HG03378 (cell line): ENCODE measurements around the gene RNGTT.

Source experiments
- ATAC-seq: cut with Tn5 transposase; IDR thresholded peaks from one replicate; pipeline ENCODE4 v1.9.1; 2021; ENCODE audit warnings: mild to moderate bottlenecking, moderate library complexity; ENCODE audit not compliant: unreplicated experiment

The RNGTT gene

GRCh38 chr6:88566746-88567534 is 396.5 kb downstream of the RNGTT start:
- ATAC-seq, result no peak

GRCh38 chr6:88565836-88566235 is 397.6 kb downstream of the RNGTT start:
- no peak for ATAC-seq

GRCh38 chr6:88565409-88565811 is 398.0 kb downstream of the RNGTT start:
- no peak for ATAC-seq

GRCh38 chr6:88563277-88563625 is 400.2 kb downstream of the RNGTT start:
- no peak for ATAC-seq

GRCh38 chr6:88562353-88563276 is 400.8 kb downstream of the RNGTT start:
- no peak for ATAC-seq

GRCh38 chr6:88561954-88562315 is 401.5 kb downstream of the RNGTT start:
- ATAC-seq, result no peak

GRCh38 chr6:88561034-88561953 is 402.1 kb downstream of the RNGTT start:
- no peak for ATAC-seq
